Measurements from ENCODE around the gene PRKCZ. TPM values are rescaled to one million over a fixed set of nuclear protein-coding genes. Genes with fewer than 3 reads are reported as not detected.

The PRKCZ gene
- total RNA-seq, 1 donor: 1.6 TPM

GRCh38 chr1:2170211-2170610 lies 120.0 kb downstream of the PRKCZ start:
- DNase-seq (ENCODE audit: low read depth): peak; percentile 32
- no peak for TF ChIP-seq CTCF (IDR thresholded peaks at IDR 0.05; ENCODE audit: insufficient read depth, low read length)
- no peak overlapping the region for H3K4me3 ChIP-seq (ENCODE audit: low read depth, low read length)

GRCh38 chr1:2172012-2172411 lies 121.8 kb downstream of the PRKCZ start:
- H3K4me3 ChIP-seq (ENCODE audit: low read depth, low read length): no peak overlapping the region
- DNase-seq (ENCODE audit: low read depth): no peak
- no peak for TF ChIP-seq CTCF (IDR thresholded peaks at IDR 0.05; ENCODE audit: insufficient read depth, low read length)

GRCh38 chr1:2172551-2173146 lies 122.4 kb downstream of the PRKCZ start:
- H3K4me3 ChIP-seq (ENCODE audit: low read depth, low read length): no peak overlapping the region
- DNase-seq (ENCODE audit: low read depth): no peak
- TF ChIP-seq CTCF (IDR thresholded peaks at IDR 0.05; ENCODE audit: insufficient read depth, low read length): no peak

- no peak for TF ChIP-seq CTCF (IDR thresholded peaks at IDR 0.05; ENCODE audit: insufficient read depth, low read length)
- DNase-seq (ENCODE audit: low read depth): no peak
- H3K4me3 ChIP-seq (ENCODE audit: low read depth, low read length): no peak overlapping the region
These were observed 123.5 kb downstream of the PRKCZ start for GRCh38 chr1:2173546-2174347.

GRCh38 chr1:2174348-2175054 lies 124.3 kb downstream of the PRKCZ start:
- DNase-seq (ENCODE audit: low read depth): peak; percentile 61
- H3K4me3 ChIP-seq (ENCODE audit: low read depth, low read length): peak overlapping the region; percentile 53
- TF ChIP-seq CTCF (IDR thresholded peaks at IDR 0.05; ENCODE audit: insufficient read depth, low read length): peak; percentile 97

GRCh38 chr1:2175055-2175414 lies 124.8 kb downstream of the PRKCZ start:
- TF ChIP-seq CTCF (IDR thresholded peaks at IDR 0.05; ENCODE audit: insufficient read depth, low read length): no peak
- H3K4me3 ChIP-seq (ENCODE audit: low read depth, low read length): peak overlapping the region; percentile 53
- no peak for DNase-seq (ENCODE audit: low read depth)
